Smooth muscle cell (in vitro differentiated cells): ENCODE data around the gene WASF2. TPM values are rescaled to one million over a fixed set of nuclear protein-coding genes. Genes with fewer than 3 reads are reported as not detected.

Experiments
- DNase-seq: peaks from one replicate; lab custom pipeline; 2025; ENCODE audit not compliant: unreplicated experiment; lab: John Stamatoyannopoulos, UW
- H2AFZ ChIP-seq: fragments of 200-600 bp; sonication (generic); 2 replicates; pipeline ENCODE4 v1.6.0; 2016; ENCODE audit warnings: antibody characterized with exemption, low read depth, mild to moderate bottlenecking
- H3F3A ChIP-seq: fragments of 200-600 bp; sonication (generic); 2 replicates; pipeline ENCODE4 v1.6.0; 2017; ENCODE audit warnings: antibody characterized with exemption, low read depth
- H3K27ac ChIP-seq: fragments of 200-600 bp; sonication (generic); 2 replicates; pipeline ENCODE4 v1.5.1; 2016; ENCODE audit warnings: low read depth, mild to moderate bottlenecking
- H3K27me3 ChIP-seq: fragments of 200-600 bp; sonication (generic); 2 replicates; pipeline ENCODE4 v1.6.1; 2016; ENCODE audit warnings: low read depth, mild to moderate bottlenecking
- H3K36me3 ChIP-seq: fragments of 200-600 bp; sonication (generic); 2 replicates; pipeline ENCODE4 v1.5.1; 2016; ENCODE audit warnings: low read depth
- H3K4me1 ChIP-seq: fragments of 200-600 bp; sonication (generic); 2 replicates; pipeline ENCODE4 v1.5.1; 2016; ENCODE audit warnings: low read depth
- H3K4me2 ChIP-seq: fragments of 200-600 bp; sonication (generic); 2 replicates; pipeline ENCODE4 v1.6.0; 2016; ENCODE audit warnings: mild to moderate bottlenecking
- H3K4me3 ChIP-seq: fragments of 200-600 bp; sonication (generic); 2 replicates; pipeline ENCODE4 v1.5.1; 2016; ENCODE audit warnings: mild to moderate bottlenecking
- H3K79me2 ChIP-seq: fragments of 200-600 bp; sonication (generic); 2 replicates; pipeline ENCODE4 v1.6.0; 2016; ENCODE audit warnings: low read depth, mild to moderate bottlenecking
- H3K9ac ChIP-seq: fragments of 200-600 bp; sonication (generic); 2 replicates; pipeline ENCODE4 v1.6.0; 2016; ENCODE audit warnings: low read depth
- H3K9me3 ChIP-seq: fragments of 200-600 bp; sonication (generic); replicated peaks from 2 replicates; pipeline ENCODE4 v1.5.1; 2016; ENCODE audit warnings: low read depth
- H4K20me1 ChIP-seq: fragments of 200-600 bp; sonication (generic); 2 replicates; pipeline ENCODE4 v1.6.0; 2016; ENCODE audit warnings: low read depth
- CTCF ChIP-seq: fragments of 200-600 bp; sonication (generic); IDR thresholded peaks from 2 replicates; pipeline ENCODE4 v1.5.1; 2017; ENCODE audit warnings: borderline replicate concordance, mild to moderate bottlenecking, antibody characterized with exemption; ENCODE audit not compliant: insufficient read depth, poor library complexity, severe bottlenecking
- WGBS: methylation state at CpG from one replicate; pipeline ENCODE4 v1.1.7; 2016; ENCODE audit warnings: low lambda C conversion rate; 5-methylcytosine and 5-hydroxymethylcytosine counted together
- polyA plus RNA-seq: library from polyadenylated mRNA; unstranded; fragments of >200 nt; fragmentation: Nextera tagmentation; extraction: Ambion mirVana; gene quantifications from 2 replicates; pipeline ENCODE4 v1.2.1, GENCODE V29; 2016
- total RNA-seq: library from RNA; depleted of rRNA; stranded (reverse); fragments of >200 nt; gene quantifications from 2 replicates; pipeline ENCODE4 v1.2.3, GENCODE V29; 2014

The WASF2 gene
- total and polyA plus RNA-seq, 2 experiments from 2014 or later = 34.3 to 46.1 TPM

- Histone ChIP-seq H3K4me2 (peak overlapping the region; percentile 90), H3K9me3 (no peaks in the 10 kb centered on the region), H3K4me3 (peak overlapping the region; percentile 36), H4K20me1 (no peaks in the 10 kb centered on the region), H3F3A (peaks cover 35% of the 10 kb centered on the region), H3K79me2 (no peaks in the 10 kb centered on the region), H3K27me3 (no peaks in the 10 kb centered on the region), H3K4me1 (peaks cover 67% of the 10 kb centered on the region), H2AFZ (no peak overlapping the region), H3K27ac (peak overlapping the region; percentile 80), H3K9ac (peak overlapping the region; percentile 31), H3K36me3 (no peaks in the 10 kb centered on the region)
- peak; percentile 34 for DNase-seq
- TF ChIP-seq CTCF = no peak
- 26% methylated on average over 16 of the region's 16 CpGs for WGBS
These were observed 35.6 kb upstream of the WASF2 start for GRCh38 chr1:27525296-27526272.

GRCh38 chr1:27523337-27524020, 33.5 kb upstream of the WASF2 start:
- no peaks in the 10 kb centered on the region for H3K9me3 ChIP-seq
- no peaks in the 10 kb centered on the region for H4K20me1 ChIP-seq
- no peak overlapping the region for H3K9ac ChIP-seq
- no peaks in the 10 kb centered on the region for H3K79me2 ChIP-seq
- H3K36me3 ChIP-seq = no peaks in the 10 kb centered on the region
- peaks cover 78% of the 10 kb centered on the region for H3K4me1 ChIP-seq
- H3K27ac ChIP-seq = peak overlapping the region; percentile 13
- TF ChIP-seq CTCF = no peak
- no peaks in the 10 kb centered on the region for H3K27me3 ChIP-seq
- H2AFZ ChIP-seq = no peak overlapping the region
- peak overlapping the region; percentile 62 for H3K4me2 ChIP-seq
- 59% methylated on average over 8 of the region's 8 CpGs for WGBS
- H3F3A ChIP-seq = peaks cover 26% of the 10 kb centered on the region
- no peak for DNase-seq
- H3K4me3 ChIP-seq = no peak overlapping the region

GRCh38 chr1:27522432-27523336, 32.7 kb upstream of the WASF2 start:
- no peak overlapping the region for H3K9ac ChIP-seq
- no peaks in the 10 kb centered on the region for H3K79me2 ChIP-seq
- no peaks in the 10 kb centered on the region for H3K27me3 ChIP-seq
- H3K4me2 ChIP-seq = peak overlapping the region; percentile 62
- H3K9me3 ChIP-seq = no peaks in the 10 kb centered on the region
- no peaks in the 10 kb centered on the region for H4K20me1 ChIP-seq
- no peak overlapping the region for H3K4me3 ChIP-seq
- 62% methylated on average over 31 of the region's 31 CpGs for WGBS
- H2AFZ ChIP-seq = no peak overlapping the region
- peak overlapping the region; percentile 13 for H3K27ac ChIP-seq
- no peaks in the 10 kb centered on the region for H3K36me3 ChIP-seq
- peak; percentile 19 for TF ChIP-seq CTCF
- H3F3A ChIP-seq = peaks cover 26% of the 10 kb centered on the region
- no peak for DNase-seq
- peaks cover 77% of the 10 kb centered on the region for H3K4me1 ChIP-seq
